NCI-H748 treated with DMSO at 0.1 percent for 48 hours (cell line): ENCODE results near the gene SCNM1.

Experiments
- DNase-seq: peaks from one replicate; lab custom pipeline; 2025; lab: John Stamatoyannopoulos, UW

The SCNM1 gene, protein sequence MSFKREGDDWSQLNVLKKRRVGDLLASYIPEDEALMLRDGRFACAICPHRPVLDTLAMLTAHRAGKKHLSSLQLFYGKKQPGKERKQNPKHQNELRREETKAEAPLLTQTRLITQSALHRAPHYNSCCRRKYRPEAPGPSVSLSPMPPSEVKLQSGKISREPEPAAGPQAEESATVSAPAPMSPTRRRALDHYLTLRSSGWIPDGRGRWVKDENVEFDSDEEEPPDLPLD

GRCh38 chr1:151165738-151166504 lies at the start of gene SCNM1, which contains the start of gene LYSMD1:
Gene SCNM1, plus strand, starts transcription at chr1:151166144. Its CDS starts 9 bp downstream, at chr1:151166153.
Gene LYSMD1, minus strand, starts transcription at chr1:151165902. Its CDS starts 644 bp downstream, at chr1:151165258.
- peak; percentile 93 for DNase-seq

DNA sequence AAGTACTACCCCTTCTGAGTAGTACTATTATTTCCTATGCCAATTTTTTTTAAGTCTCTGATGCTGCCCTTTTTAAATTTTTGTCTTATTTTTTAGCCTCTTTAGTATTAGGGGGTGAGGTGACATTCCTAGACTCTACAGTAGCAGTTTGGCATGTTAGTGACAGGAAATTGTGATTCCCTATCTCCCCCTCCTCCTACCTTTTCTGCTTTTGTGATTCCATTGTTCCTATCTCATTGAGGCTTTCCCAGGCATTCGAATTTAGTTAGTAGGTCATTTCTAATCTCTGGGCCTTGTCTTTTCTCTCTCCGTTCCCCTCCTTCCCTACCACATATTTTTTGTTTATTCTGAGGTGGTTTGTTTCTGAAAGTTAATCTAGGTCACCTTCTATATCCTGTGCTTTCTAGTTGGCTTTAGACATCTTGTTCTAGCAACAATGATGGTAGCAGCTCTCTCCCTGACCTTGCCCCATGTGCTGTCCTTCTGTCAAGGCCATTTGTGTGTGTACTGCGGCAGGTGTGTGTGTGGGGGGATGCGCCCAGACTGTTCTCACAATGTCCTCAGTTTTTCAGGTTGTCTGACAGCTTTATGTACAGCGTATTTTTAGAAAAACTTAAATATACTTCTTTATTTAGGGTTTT lies 41.1 kb upstream of the SCNM1 start:
- DNase-seq = no peak

- no peak for DNase-seq
These were observed 37.1 kb upstream of the SCNM1 start for GRCh38 chr1:151128800-151129199.

DNA sequence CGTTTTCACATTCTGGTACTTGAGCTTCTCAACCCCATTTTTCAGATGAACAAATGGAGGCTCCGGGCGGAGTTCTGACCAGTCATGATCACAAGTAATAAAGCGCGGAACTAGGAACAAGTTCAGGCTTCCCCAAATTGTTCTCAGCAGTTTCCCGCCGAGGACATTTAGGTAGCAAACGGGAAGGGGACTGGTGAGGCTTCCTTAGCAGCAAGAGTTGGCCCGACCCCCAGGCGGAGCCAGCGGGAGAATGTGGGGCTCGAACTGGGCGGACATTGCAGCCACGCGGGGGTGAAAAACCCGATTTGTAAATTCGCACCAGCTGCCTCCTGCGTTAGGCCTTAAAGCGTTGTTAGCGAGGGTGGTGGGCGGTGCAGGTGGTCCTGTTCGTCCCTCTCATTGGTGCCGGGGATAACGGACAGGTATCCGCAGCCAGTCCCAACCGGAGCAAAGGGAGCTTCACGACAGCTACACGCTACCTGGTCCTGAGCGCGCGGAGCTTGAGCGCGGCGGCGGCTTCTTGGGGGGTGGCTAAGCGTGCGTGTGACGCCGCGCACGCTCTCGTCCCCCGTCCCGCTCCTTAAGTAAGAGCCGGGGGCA lies 34.9 kb upstream of the SCNM1 start:
- peak; percentile 65 for DNase-seq

DNA sequence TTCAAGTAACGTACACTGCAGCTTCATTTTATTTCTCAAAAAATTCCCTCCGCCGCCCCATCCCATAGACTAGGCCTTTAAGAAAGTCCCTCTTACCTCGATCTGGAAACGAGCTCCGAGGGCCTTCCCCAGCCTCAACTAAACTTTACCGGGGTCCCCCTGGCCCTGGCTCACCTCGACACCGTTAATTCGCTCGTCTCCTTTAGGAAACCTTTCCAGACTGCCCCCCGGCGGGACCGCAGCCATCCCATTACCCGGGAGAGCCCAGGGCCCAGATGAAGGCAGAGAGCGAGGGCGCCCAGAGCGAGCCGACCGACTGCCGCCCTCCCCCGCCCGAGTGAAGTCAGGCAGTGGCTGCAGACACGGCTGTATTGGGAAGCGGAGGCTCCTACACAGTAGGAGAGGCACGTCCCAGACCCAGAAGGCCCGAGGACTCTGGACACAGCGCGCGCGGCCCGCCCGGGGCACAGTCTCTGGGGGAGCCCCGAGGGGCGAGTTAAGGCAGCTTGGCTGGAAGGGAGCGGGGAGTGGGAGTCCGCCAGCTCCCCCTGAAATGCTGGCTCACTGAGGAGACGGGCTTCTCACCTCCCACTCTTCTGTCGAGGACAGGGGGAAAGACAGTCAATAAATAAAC lies 34.1 kb upstream of the SCNM1 start:
- DNase-seq = no peak

DNA sequence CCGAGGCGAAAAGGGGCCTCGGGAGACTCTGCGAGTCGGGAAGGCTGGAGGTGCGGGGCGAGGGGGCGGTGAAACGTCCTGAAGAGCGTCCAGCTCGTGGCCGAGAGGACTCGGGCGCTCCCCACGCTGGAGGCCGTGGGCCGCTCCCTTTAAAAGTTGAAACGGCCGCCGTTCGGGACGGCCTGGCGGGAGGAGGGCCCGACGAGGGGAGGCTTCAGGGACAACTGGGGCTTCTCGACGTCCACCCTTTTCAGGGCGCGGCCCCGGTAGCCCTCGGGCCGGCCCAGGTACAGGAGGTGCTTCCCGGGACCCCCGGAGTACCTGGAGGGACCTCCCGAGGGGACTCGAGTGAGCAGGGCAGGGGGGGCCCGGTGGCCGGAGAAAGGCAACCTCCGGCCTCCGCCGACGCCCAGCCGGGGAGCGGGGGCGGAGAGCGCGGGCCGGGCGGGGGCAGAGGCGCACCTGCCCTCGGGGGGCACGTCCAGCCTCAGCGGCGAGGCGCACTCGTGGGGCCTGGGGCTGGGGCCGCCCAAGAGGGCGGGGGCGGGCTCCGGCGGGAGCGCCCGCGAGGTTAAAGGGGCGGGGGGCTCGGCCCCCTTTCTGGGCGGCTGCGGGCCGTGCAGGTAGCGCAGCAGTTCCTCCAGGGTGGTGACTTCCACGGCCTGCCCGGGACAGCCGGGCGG lies 33.5 kb upstream of the SCNM1 start:
- no peak for DNase-seq

DNA sequence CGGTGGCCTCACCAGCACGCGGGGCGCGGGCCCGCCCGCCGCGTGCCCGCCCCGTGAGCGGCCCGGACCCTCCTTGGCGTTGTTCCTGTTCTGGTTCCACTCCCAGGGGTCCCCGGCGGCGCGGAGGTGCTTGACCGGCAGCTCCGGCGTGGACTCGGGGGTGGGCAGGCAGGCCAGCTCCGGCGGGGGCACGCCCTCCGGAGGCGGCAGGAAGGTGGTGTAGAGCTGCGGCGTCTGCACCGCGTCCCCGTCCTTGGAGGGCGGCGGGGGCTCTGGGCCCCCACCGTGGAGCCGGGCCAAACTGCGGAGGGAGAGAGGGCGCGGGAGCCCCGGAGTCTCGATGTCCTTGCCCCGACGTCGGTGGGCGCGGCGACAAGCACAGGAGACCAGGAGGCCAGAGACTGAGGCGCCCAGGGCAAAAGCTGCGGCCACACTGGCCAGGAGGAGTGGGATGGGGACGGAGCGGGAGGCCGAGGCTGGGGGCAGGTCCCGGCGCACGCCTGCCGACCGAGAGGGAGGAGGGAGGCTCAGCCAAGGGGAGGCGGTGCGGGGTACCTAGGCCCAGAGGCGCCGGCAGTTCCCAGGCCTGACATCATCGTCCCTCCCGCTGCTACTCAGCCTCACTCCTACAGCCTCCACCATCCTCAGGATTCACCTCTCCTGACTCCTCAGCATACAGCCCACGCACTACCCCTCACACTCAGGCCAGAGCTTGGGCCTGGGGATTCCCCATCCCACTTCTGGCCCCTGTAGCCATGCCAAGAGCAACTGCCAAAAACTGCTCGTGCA lies 32.7 kb upstream of the SCNM1 start:
- no peak for DNase-seq

DNA sequence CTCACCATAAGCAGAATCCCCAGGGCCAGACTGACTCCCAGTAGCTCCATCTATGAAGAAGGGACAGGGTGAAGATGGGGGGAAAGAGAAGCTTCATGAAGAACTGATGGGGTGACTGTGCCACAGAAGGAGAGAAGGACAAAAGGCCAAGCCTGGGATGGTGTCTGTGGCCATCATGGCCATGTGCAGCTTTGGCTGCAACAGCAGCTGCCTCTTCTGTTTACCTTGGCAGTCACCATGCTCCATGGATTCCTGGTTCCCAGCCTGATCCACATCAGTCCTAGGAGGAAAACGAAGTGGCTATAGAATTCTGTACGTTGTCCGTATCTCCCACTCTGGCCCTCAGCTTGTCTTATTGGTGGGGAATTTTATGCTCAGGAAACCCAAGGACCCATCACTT lies 31.5 kb upstream of the SCNM1 start:
- DNase-seq = no peak

- no peak for DNase-seq
These were observed 31.0 kb upstream of the SCNM1 start for GRCh38 chr1:151134991-151135390.

GRCh38 chr1:151135433-151136385 lies 30.2 kb upstream of the SCNM1 start:
- DNase-seq = no peak

- no peak for DNase-seq
These were observed 28.2 kb upstream of the SCNM1 start for GRCh38 chr1:151137789-151138188.

- DNase-seq = no peak
These were observed 23.4 kb upstream of the SCNM1 start for GRCh38 chr1:151142411-151143056.

DNA sequence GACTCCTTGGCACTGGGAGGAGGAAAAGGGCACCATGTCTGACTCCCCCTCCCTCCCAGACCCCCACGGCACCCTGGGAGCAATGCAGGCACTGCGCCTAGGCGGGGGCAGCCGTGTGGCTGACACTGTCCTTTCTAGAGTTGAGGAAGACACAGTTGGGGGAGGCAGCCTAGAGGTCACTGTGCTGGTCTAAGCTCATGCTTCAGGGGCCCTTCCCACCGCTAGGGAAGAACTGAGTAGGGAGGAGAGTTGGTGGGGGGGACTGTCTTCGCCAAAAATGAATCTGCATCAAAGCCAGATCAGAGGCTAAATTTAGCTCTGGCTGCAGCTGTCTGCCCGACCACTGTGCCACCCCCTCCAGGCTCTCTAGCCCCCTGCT lies 22.9 kb upstream of the SCNM1 start:
- DNase-seq = no peak

DNA sequence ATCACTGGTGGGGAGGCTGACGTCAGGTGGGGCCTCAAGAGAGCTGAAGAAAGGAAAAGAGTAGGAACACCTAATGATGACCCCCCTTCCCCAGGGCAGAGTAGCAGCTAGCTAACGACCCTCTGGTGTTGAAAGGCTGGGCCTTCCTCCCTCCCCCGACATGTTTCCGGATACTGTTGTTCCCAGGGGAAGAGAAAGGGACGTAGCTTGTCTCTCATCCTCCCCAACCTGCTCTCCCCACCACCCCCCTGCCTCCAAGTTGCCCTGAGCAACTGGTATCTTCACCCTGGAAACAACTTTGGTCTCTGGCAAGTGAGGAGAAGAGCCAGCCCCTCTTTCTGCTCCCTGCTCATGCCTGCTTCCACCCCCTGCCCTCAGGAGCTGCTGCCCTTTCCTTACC lies 22.0 kb upstream of the SCNM1 start:
- DNase-seq = no peak

DNA sequence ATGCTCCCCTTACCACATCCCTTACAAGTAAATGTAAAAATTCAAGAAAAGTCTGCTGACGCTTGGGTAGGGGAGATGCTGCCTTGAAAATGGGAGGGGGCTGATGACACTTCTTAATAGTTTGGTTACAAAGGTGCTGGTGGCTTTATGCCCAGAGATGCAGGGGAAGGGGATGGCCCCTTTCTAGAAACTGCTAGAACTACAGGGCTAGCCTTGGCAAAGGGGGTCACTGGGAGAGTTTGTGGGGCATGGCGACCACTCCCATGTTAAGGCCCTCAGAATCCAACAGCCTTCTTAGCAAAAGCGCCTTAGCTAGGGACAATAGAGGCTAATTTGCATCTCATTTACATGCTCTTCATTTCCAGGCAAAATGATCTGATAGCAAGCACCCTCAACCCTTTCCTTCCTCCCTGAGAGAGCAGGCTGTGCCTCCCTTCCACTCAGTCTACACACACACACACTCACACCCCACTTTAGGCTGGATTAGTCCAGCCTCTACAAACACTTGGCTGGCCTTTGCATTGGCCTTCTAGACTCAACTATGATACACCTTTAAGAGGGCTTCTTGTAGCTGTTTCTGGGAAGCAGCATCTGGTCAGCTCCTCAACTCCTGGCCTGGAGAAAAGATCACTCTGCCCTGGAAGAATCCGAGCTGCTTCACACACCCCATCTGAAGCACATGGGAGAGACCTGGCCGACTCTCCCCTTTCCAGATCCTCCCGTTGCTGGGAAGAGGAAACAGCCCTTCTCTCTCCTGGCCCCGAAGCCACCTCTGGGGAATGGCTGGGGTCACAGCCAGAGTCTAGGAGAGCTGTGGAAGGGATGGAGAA lies 21.3 kb upstream of the SCNM1 start:
- no peak for DNase-seq

DNA sequence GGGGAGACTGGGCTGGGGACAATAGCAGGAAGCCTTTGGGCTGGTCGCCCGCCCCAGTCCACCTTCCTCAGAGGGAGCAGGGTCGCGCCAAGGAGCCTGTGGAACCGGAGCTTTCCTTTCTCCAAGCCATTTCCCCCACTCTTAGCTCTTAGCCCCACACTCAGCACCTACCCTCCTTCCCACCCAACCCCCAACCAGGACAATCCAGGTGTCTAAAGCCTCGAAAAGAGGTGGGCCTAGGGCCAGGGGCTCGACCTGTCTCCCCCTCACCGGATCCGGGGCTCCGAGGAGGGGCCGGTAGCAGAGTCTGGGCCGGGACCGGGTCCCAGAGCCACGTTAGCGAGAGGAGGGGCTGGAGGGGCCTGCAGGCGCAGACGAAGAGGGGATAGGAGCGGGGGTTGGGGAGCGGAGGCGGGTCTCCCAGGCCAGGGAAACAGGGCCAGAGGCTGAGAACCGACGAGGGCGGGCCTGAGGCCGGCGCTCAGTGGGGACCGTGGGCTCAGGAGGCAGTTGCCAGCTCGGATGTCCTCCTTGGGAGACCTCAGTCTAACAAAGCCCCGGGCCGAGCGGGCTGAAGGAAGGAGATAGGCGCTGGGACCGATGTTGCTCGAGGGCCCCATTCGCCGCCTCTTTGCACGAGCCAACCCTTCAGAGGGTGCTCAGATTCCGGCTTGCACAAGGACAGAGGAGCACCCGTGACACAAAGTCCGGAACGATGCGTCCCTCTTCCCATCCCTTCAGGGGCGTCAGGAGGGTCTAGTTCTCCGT lies 20.5 kb upstream of the SCNM1 start:
- DNase-seq = no peak

- DNase-seq = no peak
These were observed 19.9 kb upstream of the SCNM1 start for GRCh38 chr1:151146072-151146411.
